ENCODE measurements around the gene CNTFR. TPM values are rescaled to one million over a fixed set of nuclear protein-coding genes. Genes with fewer than 3 reads are reported as not detected.

Gene CNTFR
- total and polyA plus RNA-seq, 4 donors, result 0.75 to 3.3 (median 2.0) TPM

GRCh38 chr9:34521406-34522045, 68.0 kb downstream of the CNTFR start:
- peaks cover 8 to 34% (median 24%) of the 10 kb centered on the region in 4 donors for H3K4me1 ChIP-seq (ENCODE audit: control insufficient read depth in 4 of 4, insufficient read depth in 4 of 4, low read length in 3 of 4)
- H3K27me3 ChIP-seq (ENCODE audit: control insufficient read depth in 4 of 4, insufficient read depth in 4 of 4, low read length in 3 of 4), result no peaks in the 10 kb centered on the region
- H3K36me3 ChIP-seq (ENCODE audit: control insufficient read depth in 4 of 4, insufficient read depth in 3 of 4, low read depth in 1 of 4, low read length in 3 of 4), result no peaks in the 10 kb centered on the region
- no peaks in the 10 kb centered on the region for H3K9me3 ChIP-seq (ENCODE audit: control insufficient read depth in 4 of 4, low read length in 3 of 4)
- no peak overlapping the region for H3K4me3 ChIP-seq (ENCODE audit: low read depth in 1 of 3, low read length in 3 of 3)
- no peak for TF ChIP-seq TAF1 (conservative IDR thresholded peaks at IDR 0.05)
- TF ChIP-seq HNF4G (IDR thresholded peaks at IDR 0.05), result no peak
- no peak for TF ChIP-seq HNF4A (conservative IDR thresholded peaks at IDR 0.05)
- DNase-seq (ENCODE audit: low spot score), result no peak
- H3K27ac ChIP-seq (ENCODE audit: low read depth in 1 of 2, low read length in 2 of 2), result no peak overlapping the region
- H3K9ac ChIP-seq (ENCODE audit: low read depth in 1 of 2, low read length in 2 of 2), result no peak overlapping the region
- 96% methylated on average over 11 of the region's 11 CpGs for WGBS

GRCh38 chr9:34520505-34521385, 68.8 kb downstream of the CNTFR start:
- DNase-seq (ENCODE audit: low spot score), result no peak
- peaks cover 8 to 34% (median 24%) of the 10 kb centered on the region in 4 donors for H3K4me1 ChIP-seq (ENCODE audit: control insufficient read depth in 4 of 4, insufficient read depth in 4 of 4, low read length in 3 of 4)
- no peaks in the 10 kb centered on the region for H3K27me3 ChIP-seq (ENCODE audit: control insufficient read depth in 4 of 4, insufficient read depth in 4 of 4, low read length in 3 of 4)
- no peak overlapping the region for H3K9ac ChIP-seq (ENCODE audit: low read depth in 1 of 2, low read length in 2 of 2)
- WGBS, result 92% methylated on average over 6 of the region's 6 CpGs
- H3K4me3 ChIP-seq (ENCODE audit: low read depth in 1 of 3, low read length in 3 of 3), result no peak overlapping the region
- H3K9me3 ChIP-seq (ENCODE audit: control insufficient read depth in 4 of 4, low read length in 3 of 4), result no peaks in the 10 kb centered on the region
- H3K36me3 ChIP-seq (ENCODE audit: control insufficient read depth in 4 of 4, insufficient read depth in 3 of 4, low read depth in 1 of 4, low read length in 3 of 4), result no peaks in the 10 kb centered on the region
- TF ChIP-seq FOXA1 (IDR thresholded peaks at IDR 0.05) (no peak), HNF4G (IDR thresholded peaks at IDR 0.05) (no peak), REST (IDR thresholded peaks at IDR 0.05) (no peak)
- TF ChIP-seq, protein P1, sequence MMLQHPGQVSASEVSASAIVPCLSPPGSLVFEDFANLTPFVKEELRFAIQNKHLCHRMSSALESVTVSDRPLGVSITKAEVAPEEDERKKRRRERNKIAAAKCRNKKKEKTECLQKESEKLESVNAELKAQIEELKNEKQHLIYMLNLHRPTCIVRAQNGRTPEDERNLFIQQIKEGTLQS (IDR thresholded peaks at IDR 0.05), result no peak
- H3K27ac ChIP-seq (ENCODE audit: low read depth in 1 of 2, low read length in 2 of 2), result no peak overlapping the region

DNA sequence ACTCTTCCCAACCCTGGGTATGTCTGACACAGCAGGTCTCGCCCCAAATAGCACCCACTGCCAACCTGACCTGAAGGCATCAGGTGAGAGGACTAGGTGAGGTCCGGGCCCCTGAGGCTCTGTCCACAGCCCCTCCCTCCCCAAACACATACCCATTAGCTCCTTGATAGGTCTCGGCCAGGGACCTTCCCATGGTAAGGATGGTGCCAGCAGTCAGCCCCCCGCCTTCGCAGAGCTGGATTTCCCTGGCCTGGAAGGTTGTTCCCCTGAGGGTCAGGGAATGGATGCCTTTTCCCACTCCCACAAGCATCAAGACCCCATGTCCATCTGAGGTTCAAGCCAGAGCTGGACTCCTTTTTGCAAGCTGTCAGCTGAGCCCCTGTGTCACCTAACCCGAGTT, 69.4 kb downstream of the CNTFR start:
- H3K9ac ChIP-seq (ENCODE audit: low read depth in 1 of 2, low read length in 2 of 2), result no peak overlapping the region
- H3K27me3 ChIP-seq (ENCODE audit: control insufficient read depth in 4 of 4, insufficient read depth in 4 of 4, low read length in 3 of 4), result no peaks in the 10 kb centered on the region
- no peak for DNase-seq (ENCODE audit: low spot score)
- H3K4me1 ChIP-seq (ENCODE audit: control insufficient read depth in 4 of 4, insufficient read depth in 4 of 4, low read length in 3 of 4), result peaks cover 8 to 34% (median 24%) of the 10 kb centered on the region in 4 donors
- no peaks in the 10 kb centered on the region for H3K36me3 ChIP-seq (ENCODE audit: control insufficient read depth in 4 of 4, insufficient read depth in 3 of 4, low read depth in 1 of 4, low read length in 3 of 4)
- H3K4me3 ChIP-seq (ENCODE audit: low read depth in 1 of 3, low read length in 3 of 3), result no peak overlapping the region
- WGBS, result 86% methylated on average over 6 of the region's 6 CpGs
- no peak overlapping the region for H3K27ac ChIP-seq (ENCODE audit: low read depth in 1 of 2, low read length in 2 of 2)
- H3K9me3 ChIP-seq (ENCODE audit: control insufficient read depth in 4 of 4, low read length in 3 of 4), result no peaks in the 10 kb centered on the region
- no peak for TF ChIP-seq REST (IDR thresholded peaks at IDR 0.05)
- no peak for TF ChIP-seq GABPA (IDR thresholded peaks at IDR 0.05 in 1 of 2, conservative IDR thresholded peaks at IDR 0.05 in 1 of 2)
- TF ChIP-seq NR2F2 (IDR thresholded peaks at IDR 0.05), result no peak
- no peak for TF ChIP-seq HNF4A (conservative IDR thresholded peaks at IDR 0.05)
- no peak for TF ChIP-seq MAX (IDR thresholded peaks at IDR 0.05)
- no peak for TF ChIP-seq SP1 (IDR thresholded peaks at IDR 0.05)
- TF ChIP-seq JUND (IDR thresholded peaks at IDR 0.05), result no peak
- TF ChIP-seq ZBTB33 (IDR thresholded peaks at IDR 0.05), result no peak
- no peak for TF ChIP-seq EGR1 (IDR thresholded peaks at IDR 0.05; ENCODE audit: low read depth in 2 of 2)
- no peak for TF ChIP-seq FOXA2 (IDR thresholded peaks at IDR 0.05)

Data from liver (tissue), 9 donors.